Epithelial cell of proximal tubule (primary cell): ENCODE measurements around the gene KRTAP10-12. TPM values are rescaled to one million over a fixed set of nuclear protein-coding genes. Genes with fewer than 3 reads are reported as not detected.
"Not testable (repeated sequence)": the region's sequence is repeated elsewhere in the genome, so short reads cannot be mapped to it uniquely, and the experiment has no call there.

Source experiments
- DNase-seq: peaks from one replicate; pipeline ENCODE4 v3.0.0-alpha.2; 2011; ENCODE audit warnings: low read depth
- H3K4me3 ChIP-seq: 2 replicates; pipeline ENCODE4 v1.5.1; 2011; ENCODE audit warnings: low read depth, mild to moderate bottlenecking, low read length
- total RNA-seq: library from RNA; depleted of rRNA; stranded (reverse); fragments of >200 nt; gene quantifications from 2 replicates; pipeline ENCODE4 v1.2.3, GENCODE V29; 2015
- TF ChIP-seq, protein P1 (sequence below): conservative IDR thresholded peaks from 2 replicates; pipeline ENCODE4 v1.5.1; 2012; ENCODE audit warnings: low read depth, mild to moderate bottlenecking, low read length

Gene KRTAP10-12
- total RNA-seq, 1 donor from 2014 or later: not detected

- TF ChIP-seq, protein P1, sequence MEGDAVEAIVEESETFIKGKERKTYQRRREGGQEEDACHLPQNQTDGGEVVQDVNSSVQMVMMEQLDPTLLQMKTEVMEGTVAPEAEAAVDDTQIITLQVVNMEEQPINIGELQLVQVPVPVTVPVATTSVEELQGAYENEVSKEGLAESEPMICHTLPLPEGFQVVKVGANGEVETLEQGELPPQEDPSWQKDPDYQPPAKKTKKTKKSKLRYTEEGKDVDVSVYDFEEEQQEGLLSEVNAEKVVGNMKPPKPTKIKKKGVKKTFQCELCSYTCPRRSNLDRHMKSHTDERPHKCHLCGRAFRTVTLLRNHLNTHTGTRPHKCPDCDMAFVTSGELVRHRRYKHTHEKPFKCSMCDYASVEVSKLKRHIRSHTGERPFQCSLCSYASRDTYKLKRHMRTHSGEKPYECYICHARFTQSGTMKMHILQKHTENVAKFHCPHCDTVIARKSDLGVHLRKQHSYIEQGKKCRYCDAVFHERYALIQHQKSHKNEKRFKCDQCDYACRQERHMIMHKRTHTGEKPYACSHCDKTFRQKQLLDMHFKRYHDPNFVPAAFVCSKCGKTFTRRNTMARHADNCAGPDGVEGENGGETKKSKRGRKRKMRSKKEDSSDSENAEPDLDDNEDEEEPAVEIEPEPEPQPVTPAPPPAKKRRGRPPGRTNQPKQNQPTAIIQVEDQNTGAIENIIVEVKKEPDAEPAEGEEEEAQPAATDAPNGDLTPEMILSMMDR: no peak
- DNase-seq: no peak
- no peak overlapping the region for H3K4me3 ChIP-seq
These were observed 10.0 kb upstream of the KRTAP10-12 start for GRCh38 chr21:44686843-44687561.

DNA sequence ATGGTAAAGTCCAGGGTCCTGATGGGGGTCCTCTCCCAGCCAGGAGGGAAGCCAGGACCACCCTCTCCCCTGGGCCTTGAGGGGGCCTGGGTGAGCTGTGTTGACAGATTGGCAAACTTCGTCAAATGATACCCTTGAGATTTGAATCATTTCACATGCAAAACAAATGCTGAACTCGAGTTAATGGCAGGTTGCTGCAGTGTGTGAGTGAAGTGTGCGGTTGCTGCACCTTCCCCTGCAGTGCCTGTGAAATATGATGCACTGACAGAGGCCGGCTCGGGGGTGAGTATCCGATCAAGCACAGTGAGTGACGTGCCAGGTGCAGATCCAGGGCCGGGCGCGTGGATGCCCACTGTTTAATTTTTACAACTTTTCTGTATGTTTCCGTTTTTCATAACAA lies 9.3 kb upstream of the KRTAP10-12 start:
- no peak for DNase-seq
- TF ChIP-seq, protein P1: no peak
- H3K4me3 ChIP-seq: no peak overlapping the region

- not testable (repeated sequence) for H3K4me3 ChIP-seq, DNase-seq
These were observed 7.2 kb upstream of the KRTAP10-12 start for GRCh38 chr21:44689740-44690139.

DNA sequence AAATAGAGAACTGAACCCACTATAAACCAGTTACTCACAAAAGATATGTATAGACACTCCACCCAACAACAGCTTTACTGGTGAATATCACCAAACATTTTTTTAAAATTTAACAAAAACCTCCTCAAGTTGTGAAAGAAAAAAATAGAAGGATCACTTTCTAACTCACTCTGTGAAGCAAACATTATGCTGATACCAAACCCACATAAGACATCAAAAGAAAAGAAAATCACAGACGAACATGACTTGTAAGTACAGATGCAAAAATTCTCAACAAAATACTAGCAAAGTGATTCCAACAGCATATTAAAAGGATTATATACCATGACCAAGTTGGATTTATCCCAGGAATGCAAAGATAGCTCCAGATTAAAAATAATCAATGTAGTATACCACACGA lies 5.3 kb upstream of the KRTAP10-12 start:
- DNase-seq: no peak
- H3K4me3 ChIP-seq: no peak overlapping the region
- TF ChIP-seq, protein P1: no peak

DNA sequence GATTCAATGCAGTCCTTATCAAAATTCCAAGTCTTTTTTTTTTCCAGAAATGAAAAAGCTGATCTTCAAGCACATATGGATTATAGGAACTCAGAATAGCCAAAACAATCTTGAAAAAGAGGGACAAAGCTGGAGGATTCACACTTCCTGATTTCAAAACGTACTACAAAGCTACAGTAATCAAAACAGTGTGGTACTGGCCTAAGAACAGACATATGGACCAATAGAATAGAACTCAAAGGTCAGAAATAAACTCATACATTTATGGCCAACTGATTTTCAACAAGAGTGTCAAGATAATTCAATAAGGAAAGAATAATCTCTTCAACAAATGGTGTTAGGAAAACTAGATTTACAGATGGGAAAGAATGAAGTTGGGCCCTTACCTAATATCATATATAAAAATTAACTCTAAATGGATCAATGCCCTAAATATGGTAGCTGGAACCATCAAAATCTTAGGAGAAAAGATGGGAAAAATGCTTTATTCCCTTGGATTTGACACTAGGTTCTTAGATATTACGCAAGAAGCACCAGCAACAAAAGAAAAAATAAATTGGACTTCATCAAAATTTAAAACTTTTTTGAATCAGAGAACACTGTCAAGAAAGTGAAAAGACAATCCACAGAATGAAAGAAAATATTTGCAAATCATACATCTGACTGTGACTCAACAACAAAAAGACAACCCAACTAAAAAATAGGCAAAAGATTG lies 4.0 kb upstream of the KRTAP10-12 start:
- TF ChIP-seq, protein P1: no peak
- no peak overlapping the region for H3K4me3 ChIP-seq
- no peak for DNase-seq

DNA sequence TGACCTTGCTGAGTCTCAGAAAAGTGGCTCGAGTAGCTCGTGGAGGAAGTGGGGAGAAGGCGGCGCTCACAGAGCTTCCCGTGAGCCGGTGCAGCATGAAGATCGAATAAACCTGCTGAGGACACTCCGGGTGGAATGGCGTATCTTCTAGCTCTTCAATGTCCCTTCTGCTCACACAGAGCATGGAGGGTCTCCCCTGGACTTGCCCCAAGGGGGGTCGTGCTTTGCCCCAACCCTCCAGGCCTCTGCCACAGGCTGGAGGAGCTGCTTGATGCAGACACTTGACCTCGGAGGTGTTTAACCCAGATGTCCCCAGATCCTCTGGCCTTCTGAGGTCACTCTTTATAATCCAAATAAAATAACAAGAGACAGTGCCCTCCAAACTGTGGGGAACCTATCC lies 2.2 kb upstream of the KRTAP10-12 start:
- no peak for DNase-seq
- TF ChIP-seq, protein P1: no peak
- no peak overlapping the region for H3K4me3 ChIP-seq

DNA sequence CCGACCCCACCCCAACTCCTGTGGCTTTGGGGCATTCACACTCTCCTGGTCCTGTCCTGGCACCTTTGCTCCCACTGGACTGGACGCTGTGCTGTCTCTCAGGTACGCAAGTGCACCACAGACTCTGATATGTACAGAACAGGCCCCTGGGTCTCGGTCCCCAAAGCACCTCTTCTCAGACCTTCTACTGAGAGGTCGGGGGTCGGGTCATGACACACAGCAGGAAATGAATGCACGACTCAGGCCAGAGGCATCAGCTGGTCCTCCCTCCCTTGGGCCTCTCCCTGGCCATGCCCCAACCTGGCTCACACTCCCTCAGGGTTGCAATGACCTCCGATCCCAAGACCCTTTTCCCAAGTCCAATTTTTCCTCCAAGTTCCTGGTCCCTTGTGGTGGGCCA lies 1.8 kb upstream of the KRTAP10-12 start:
- H3K4me3 ChIP-seq: no peak overlapping the region
- DNase-seq: no peak
- TF ChIP-seq, protein P1: no peak
